ENCODE data around the gene SERPING1.
A peak's percentile ranks its signal among the peaks of the same experiment; 100 is the strongest.

The SERPING1 gene

DNA sequence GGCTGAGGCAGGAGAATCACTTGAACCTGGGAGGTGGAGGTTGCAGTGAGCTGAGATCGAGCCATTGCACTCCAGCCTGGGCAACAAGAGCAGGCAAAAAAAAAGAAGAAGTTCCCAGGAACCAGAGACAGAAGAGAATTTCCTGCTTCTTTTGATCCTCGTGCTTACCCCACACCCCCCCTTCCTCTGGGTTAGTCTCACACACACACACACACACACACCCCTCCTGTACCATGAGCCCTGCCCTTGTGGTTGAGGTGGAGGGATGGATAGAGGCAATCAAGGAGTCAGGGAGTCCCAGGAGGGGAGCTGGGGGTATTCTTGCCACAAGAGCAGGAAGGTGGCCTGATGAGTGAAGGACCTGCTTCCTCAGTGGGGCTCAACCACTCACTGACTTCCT, 25.9 kb upstream of the SERPING1 start:
- Histone ChIP-seq H3K4me1 (ENCODE audit: insufficient read depth, insufficient read length) (peaks cover 11% of the 10 kb centered on the region), H3K4me3 (ENCODE audit: insufficient read length, low read depth) (no peak overlapping the region), H3K9me3 (ENCODE audit: insufficient read depth, low read length) (no peaks in the 10 kb centered on the region), H3K36me3 (ENCODE audit: insufficient read depth, insufficient read length, low read length) (no peaks in the 10 kb centered on the region), H3K27me3 (ENCODE audit: insufficient read depth, insufficient read length) (peaks cover 8% of the 10 kb centered on the region), H3K9ac (ENCODE audit: insufficient read length, low read depth) (no peak overlapping the region)
- TF ChIP-seq SUZ12 (IDR thresholded peaks at IDR 0.05; ENCODE audit: extremely low read depth, insufficient read depth, insufficient read length) (no peak), YY1 (IDR thresholded peaks at IDR 0.05; ENCODE audit: insufficient read depth, insufficient read length) (no peak), ZNF274 (IDR thresholded peaks at IDR 0.05; ENCODE audit: low read depth, low read length) (no peak)
- DNase-seq (ENCODE audit: low read depth, low spot score): no peak

DNA sequence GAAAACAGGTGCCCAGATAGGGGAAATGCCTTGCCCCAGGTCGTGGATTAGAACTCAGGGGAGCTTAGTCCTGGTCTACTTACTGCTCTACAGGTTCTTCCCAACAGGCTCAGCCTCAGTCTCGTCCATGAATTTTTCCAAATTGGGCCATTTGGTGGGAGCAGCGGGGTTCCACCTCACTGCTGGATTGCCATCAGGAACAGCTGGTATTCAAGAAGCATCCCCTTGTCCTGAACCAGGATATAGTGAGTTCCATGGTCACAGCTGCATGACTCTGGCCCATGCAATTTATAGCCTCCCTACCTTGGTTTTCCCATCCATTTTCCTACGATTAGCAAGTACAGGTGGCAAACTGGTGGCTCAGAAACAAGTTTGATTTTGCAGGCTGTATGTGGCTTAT, 23.4 kb upstream of the SERPING1 start:
- no peaks in the 10 kb centered on the region for H3K27me3 ChIP-seq (ENCODE audit: insufficient read depth, insufficient read length)
- H3K4me3 ChIP-seq (ENCODE audit: insufficient read length, low read depth): no peak overlapping the region
- TF ChIP-seq ZNF274 (IDR thresholded peaks at IDR 0.05; ENCODE audit: low read depth, low read length) (no peak), SUZ12 (IDR thresholded peaks at IDR 0.05; ENCODE audit: extremely low read depth, insufficient read depth, insufficient read length) (no peak), YY1 (IDR thresholded peaks at IDR 0.05; ENCODE audit: insufficient read depth, insufficient read length) (no peak)

DNA sequence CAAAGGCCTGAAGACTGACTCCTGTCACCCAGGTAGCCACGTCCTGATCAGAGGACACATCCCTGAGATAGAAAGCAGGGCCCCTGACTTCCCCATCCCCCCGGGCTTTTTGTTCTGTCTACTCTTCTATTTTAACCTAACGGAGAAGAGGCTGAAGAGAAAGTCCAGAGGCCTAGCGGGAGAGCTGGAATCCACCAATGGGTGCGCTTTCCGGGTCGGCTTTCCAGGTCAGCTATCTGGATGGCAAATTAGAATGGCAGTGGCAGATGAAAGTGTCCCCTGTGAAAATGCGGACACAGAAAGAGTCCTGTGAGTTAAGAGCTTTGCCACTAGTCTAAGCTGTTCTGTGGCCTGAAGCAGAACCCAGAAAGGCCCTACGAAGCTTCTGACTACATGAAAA, 13.1 kb upstream of the SERPING1 start:
- Histone ChIP-seq H3K27me3 (ENCODE audit: insufficient read depth, insufficient read length) (no peaks in the 10 kb centered on the region), H3K4me1 (ENCODE audit: insufficient read depth, insufficient read length) (peaks cover 2% of the 10 kb centered on the region), H3K9ac (ENCODE audit: insufficient read length, low read depth) (peak overlapping the region; percentile 5), H3K9me3 (ENCODE audit: insufficient read depth, low read length) (peaks cover 9% of the 10 kb centered on the region; the same call in 1 of the 2 replicates), H3K4me3 (ENCODE audit: insufficient read length, low read depth) (no peak overlapping the region), H3K36me3 (ENCODE audit: insufficient read depth, insufficient read length, low read length) (no peaks in the 10 kb centered on the region)
- no peak for DNase-seq (ENCODE audit: low read depth, low spot score)
- TF ChIP-seq ZNF274 (IDR thresholded peaks at IDR 0.05; ENCODE audit: low read depth, low read length) (no peak), SUZ12 (IDR thresholded peaks at IDR 0.05; ENCODE audit: extremely low read depth, insufficient read depth, insufficient read length) (no peak), YY1 (IDR thresholded peaks at IDR 0.05; ENCODE audit: insufficient read depth, insufficient read length) (no peak)

More for the DNA sequence above, 23.4 kb upstream of the SERPING1 start:
- Histone ChIP-seq H3K9ac (ENCODE audit: insufficient read length, low read depth) (no peak overlapping the region), H3K36me3 (ENCODE audit: insufficient read depth, insufficient read length, low read length) (no peaks in the 10 kb centered on the region), H3K4me1 (ENCODE audit: insufficient read depth, insufficient read length) (peaks cover 10% of the 10 kb centered on the region), H3K9me3 (ENCODE audit: insufficient read depth, low read length) (no peaks in the 10 kb centered on the region)
- DNase-seq (ENCODE audit: low read depth, low spot score): no peak

DNA sequence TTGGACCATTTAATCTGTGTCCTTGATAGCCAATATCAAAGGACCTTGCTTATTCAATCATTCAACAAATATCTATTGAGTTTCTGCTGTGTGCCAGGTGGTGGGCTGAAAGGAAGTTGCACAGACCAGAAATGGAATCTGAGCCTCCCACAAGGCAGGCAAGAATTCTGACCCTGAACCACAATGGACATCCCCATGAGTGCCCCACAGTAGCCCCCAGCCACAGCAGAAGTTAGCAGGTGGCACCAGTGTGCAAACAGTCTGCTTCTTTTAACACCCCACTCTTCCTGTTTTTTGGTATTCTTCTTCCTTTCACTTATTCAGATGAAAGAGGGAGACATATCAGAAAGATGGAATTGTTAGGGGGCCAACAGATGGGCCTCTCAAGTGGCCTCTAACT, 12.2 kb upstream of the SERPING1 start:
- DNase-seq (ENCODE audit: low read depth, low spot score): no peak
- H3K27me3 ChIP-seq (ENCODE audit: insufficient read depth, insufficient read length): no peaks in the 10 kb centered on the region
- H3K9ac ChIP-seq (ENCODE audit: insufficient read length, low read depth): no peak overlapping the region
- no peaks in the 10 kb centered on the region for H3K36me3 ChIP-seq (ENCODE audit: insufficient read depth, insufficient read length, low read length)
- no peaks in the 10 kb centered on the region for H3K4me1 ChIP-seq (ENCODE audit: insufficient read depth, insufficient read length)
- H3K9me3 ChIP-seq (ENCODE audit: insufficient read depth, low read length): peaks cover 9% of the 10 kb centered on the region; the same call in 1 of the 2 replicates
- no peak overlapping the region for H3K4me3 ChIP-seq (ENCODE audit: insufficient read length, low read depth)
- TF ChIP-seq SUZ12 (IDR thresholded peaks at IDR 0.05; ENCODE audit: extremely low read depth, insufficient read depth, insufficient read length) (no peak), ZNF274 (IDR thresholded peaks at IDR 0.05; ENCODE audit: low read depth, low read length) (no peak), YY1 (IDR thresholded peaks at IDR 0.05; ENCODE audit: insufficient read depth, insufficient read length) (no peak)

DNA sequence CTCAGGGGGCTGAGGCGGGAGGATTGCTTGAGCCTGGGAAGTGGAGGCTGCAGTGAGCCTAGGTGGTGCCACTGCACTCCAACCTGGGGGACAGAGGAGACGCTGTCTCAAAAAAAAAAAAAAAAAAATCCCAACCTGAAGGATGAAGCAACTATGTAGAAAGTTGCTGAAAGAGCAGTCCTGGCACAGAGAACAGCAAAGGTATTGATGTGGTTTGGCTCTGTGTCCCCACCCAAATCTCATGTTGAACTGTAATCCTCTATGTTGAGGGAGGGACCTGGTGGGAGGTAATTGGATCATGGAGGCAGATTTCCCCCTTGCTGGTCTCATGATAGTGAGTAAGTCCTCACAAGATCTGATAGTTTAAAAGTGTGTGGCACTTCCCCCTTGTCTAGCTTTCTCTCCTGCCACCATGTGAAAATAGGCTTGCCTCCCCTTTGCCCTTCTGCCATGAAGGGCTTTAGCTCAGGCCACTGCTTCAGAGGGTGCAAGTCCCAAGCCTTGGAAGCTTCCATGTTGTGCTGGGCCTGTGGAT, 10.7 kb upstream of the SERPING1 start:
- H3K36me3 ChIP-seq (ENCODE audit: insufficient read depth, insufficient read length, low read length): no peaks in the 10 kb centered on the region
- H3K9ac ChIP-seq (ENCODE audit: insufficient read length, low read depth): no peak overlapping the region
- no peak for TF ChIP-seq ZNF274 (IDR thresholded peaks at IDR 0.05; ENCODE audit: low read depth, low read length)
- TF ChIP-seq YY1 (IDR thresholded peaks at IDR 0.05; ENCODE audit: insufficient read depth, insufficient read length): no peak
- TF ChIP-seq SUZ12 (IDR thresholded peaks at IDR 0.05; ENCODE audit: extremely low read depth, insufficient read depth, insufficient read length): no peak
- no peaks in the 10 kb centered on the region for H3K27me3 ChIP-seq (ENCODE audit: insufficient read depth, insufficient read length)
- peaks cover 9% of the 10 kb centered on the region; the same call in 1 of the 2 replicates for H3K9me3 ChIP-seq (ENCODE audit: insufficient read depth, low read length)
- no peaks in the 10 kb centered on the region for H3K4me1 ChIP-seq (ENCODE audit: insufficient read depth, insufficient read length)
- DNase-seq (ENCODE audit: low read depth, low spot score): no peak
- no peak overlapping the region for H3K4me3 ChIP-seq (ENCODE audit: insufficient read length, low read depth)

DNA sequence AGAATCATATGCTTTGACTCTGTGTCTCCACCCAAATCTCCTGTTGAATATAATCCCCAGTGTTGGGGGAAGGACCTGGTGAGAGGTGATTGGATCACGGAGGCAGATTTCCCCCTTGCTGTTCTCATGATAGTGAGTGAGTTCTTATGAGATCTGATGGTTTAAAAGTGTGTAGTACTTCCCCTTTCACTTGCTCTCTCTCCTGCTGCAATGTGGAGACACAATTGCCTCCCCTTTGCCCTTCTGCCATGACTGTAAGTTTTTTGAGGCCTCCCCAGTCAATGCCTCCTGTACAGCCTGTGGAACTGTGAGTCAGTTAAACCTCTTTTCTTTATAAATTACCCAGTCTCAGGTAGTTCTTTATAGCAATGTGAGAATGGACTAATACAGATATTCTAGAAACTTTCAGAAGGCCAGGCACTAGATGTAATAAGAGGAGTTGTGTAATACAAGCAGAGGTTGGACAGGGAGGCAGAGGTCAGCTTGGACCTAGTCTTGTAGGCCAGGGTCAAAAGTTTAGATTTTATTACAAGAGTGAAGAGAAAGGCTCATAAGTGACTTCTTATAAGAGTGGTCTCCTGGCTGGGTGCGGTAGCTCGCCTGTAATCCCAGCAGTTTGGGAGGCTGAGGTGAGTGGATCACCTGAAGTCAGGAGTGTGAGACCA, 9.3 kb upstream of the SERPING1 start:
- TF ChIP-seq SUZ12 (IDR thresholded peaks at IDR 0.05; ENCODE audit: extremely low read depth, insufficient read depth, insufficient read length) (no peak), YY1 (IDR thresholded peaks at IDR 0.05; ENCODE audit: insufficient read depth, insufficient read length) (no peak), ZNF274 (IDR thresholded peaks at IDR 0.05; ENCODE audit: low read depth, low read length) (no peak)
- peaks cover 2% of the 10 kb centered on the region for H3K27me3 ChIP-seq (ENCODE audit: insufficient read depth, insufficient read length)
- H3K4me3 ChIP-seq (ENCODE audit: insufficient read length, low read depth): no peak overlapping the region
- H3K36me3 ChIP-seq (ENCODE audit: insufficient read depth, insufficient read length, low read length): no peaks in the 10 kb centered on the region
- H3K4me1 ChIP-seq (ENCODE audit: insufficient read depth, insufficient read length): no peaks in the 10 kb centered on the region
- H3K9ac ChIP-seq (ENCODE audit: insufficient read length, low read depth): no peak overlapping the region
- no peak for DNase-seq (ENCODE audit: low read depth, low spot score)
- peaks cover 9% of the 10 kb centered on the region; the same call in 1 of the 2 replicates for H3K9me3 ChIP-seq (ENCODE audit: insufficient read depth, low read length)

DNA sequence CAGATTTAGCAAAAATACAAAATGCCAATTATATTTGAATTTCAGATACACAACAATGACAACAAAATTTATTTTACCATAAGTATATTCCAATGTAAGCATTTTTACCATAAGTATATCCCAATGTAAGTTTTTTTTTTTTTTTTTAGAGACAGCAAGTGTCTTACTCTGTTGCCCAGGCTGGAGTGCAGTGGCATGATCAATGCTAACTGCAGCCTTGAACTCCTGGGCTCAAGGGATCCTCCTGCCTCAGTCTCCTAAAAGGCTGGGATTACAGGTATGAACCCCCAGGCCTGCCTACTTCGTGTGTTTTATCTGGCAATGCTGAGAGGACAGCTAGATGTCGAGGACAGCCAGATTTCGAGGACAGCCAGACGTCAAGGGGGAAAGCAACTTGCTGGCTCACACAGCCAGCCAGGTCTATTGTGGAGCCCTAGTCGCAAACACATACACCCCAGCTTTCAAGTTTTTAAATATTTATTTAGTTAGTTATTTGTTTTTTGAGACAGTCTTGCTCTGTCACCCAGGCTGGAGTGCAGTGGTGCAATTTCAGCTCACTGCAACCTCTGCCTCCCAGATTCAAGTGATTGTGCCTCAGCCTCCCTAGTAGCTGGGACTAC, 1.1 kb upstream of the SERPING1 start:
- H3K9me3 ChIP-seq (ENCODE audit: insufficient read depth, low read length): no peaks in the 10 kb centered on the region
- H3K4me3 ChIP-seq (ENCODE audit: insufficient read length, low read depth): no peak overlapping the region
- H3K4me1 ChIP-seq (ENCODE audit: insufficient read depth, insufficient read length): no peaks in the 10 kb centered on the region
- peaks cover 2% of the 10 kb centered on the region for H3K27me3 ChIP-seq (ENCODE audit: insufficient read depth, insufficient read length)
- TF ChIP-seq ZNF274 (IDR thresholded peaks at IDR 0.05; ENCODE audit: low read depth, low read length): no peak
- no peak for TF ChIP-seq SUZ12 (IDR thresholded peaks at IDR 0.05; ENCODE audit: extremely low read depth, insufficient read depth, insufficient read length)
- TF ChIP-seq YY1 (IDR thresholded peaks at IDR 0.05; ENCODE audit: insufficient read depth, insufficient read length): no peak
- H3K9ac ChIP-seq (ENCODE audit: insufficient read length, low read depth): no peak overlapping the region
- DNase-seq (ENCODE audit: low read depth, low spot score): no peak
- no peaks in the 10 kb centered on the region for H3K36me3 ChIP-seq (ENCODE audit: insufficient read depth, insufficient read length, low read length)

Measured in NT2/D1 (cell line).